OCI-LY7 (cell line): ENCODE data around the gene POU3F2. TPM values are rescaled to one million over a fixed set of nuclear protein-coding genes. Genes with fewer than 3 reads are reported as not detected.

Experiments used
- BruUV-seq: library from RNA; stranded (reverse); fragments of 400-500 nt; replicated peaks from 2 replicates; lab custom pipeline; 2021; lab: Mats Ljungman, UMichigan
- CTCF ChIA-PET: fragments of 300-600 bp; sonication (Branson Sonifier 250); formaldehyde crosslinking; loops from one replicate; lab custom pipeline; 2022; ENCODE audit warnings: antibody characterized with exemption; ENCODE audit not compliant: unreplicated experiment; lab: Charles Lee
- POLR2A ChIA-PET: fragments of 300-600 bp; sonication (Branson Sonifier 250); formaldehyde crosslinking; loops from one replicate; lab custom pipeline; 2022; ENCODE audit warnings: antibody characterized with exemption; lab: Charles Lee
- DNase-seq: peaks from one replicate; pipeline ENCODE4 v3.0.0-alpha.2; 2015; ENCODE audit warnings: low spot score
- H2AFZ ChIP-seq: fragments of 200-600 bp; sonication (generic), shearing (Covaris generic); 2 replicates; pipeline ENCODE4 v1.6.1; 2014; ENCODE audit warnings: mild to moderate bottlenecking, antibody characterized with exemption, low read length, moderate library complexity
- H3K27ac ChIP-seq: fragments of 200-600 bp; sonication (generic); 2 replicates; pipeline ENCODE4 v1.5.1; 2014; ENCODE audit warnings: mixed run types, low read depth, mild to moderate bottlenecking, moderate library complexity, low read length, inconsistent platforms; ENCODE audit not compliant: poor library complexity, severe bottlenecking
- H3K36me3 ChIP-seq: fragments of 200-600 bp; sonication (generic); 2 replicates; pipeline ENCODE4 v1.6.1; 2014; ENCODE audit warnings: mild to moderate bottlenecking, antibody characterized with exemption, low read length, moderate library complexity, mixed read lengths; ENCODE audit not compliant: insufficient read depth
- H3K4me1 ChIP-seq: fragments of 200-600 bp; sonication (generic); 2 replicates; pipeline ENCODE4 v1.5.1; 2014; ENCODE audit warnings: mild to moderate bottlenecking, low read length; ENCODE audit not compliant: insufficient read depth, poor library complexity, severe bottlenecking
- H3K4me2 ChIP-seq: fragments of 200-600 bp; sonication (generic); 2 replicates; pipeline ENCODE4 v1.6.1; 2014; ENCODE audit warnings: mild to moderate bottlenecking, low read length
- H3K4me3 ChIP-seq: fragments of 200-600 bp; sonication (generic); 2 replicates; pipeline ENCODE4 v1.5.1; 2014; ENCODE audit warnings: mild to moderate bottlenecking, low read depth, low read length; ENCODE audit not compliant: poor library complexity, severe bottlenecking
- H3K79me2 ChIP-seq: fragments of 200-600 bp; sonication (generic); 2 replicates; pipeline ENCODE4 v1.6.1; 2016; ENCODE audit warnings: low read depth, mild to moderate bottlenecking, low read length, moderate library complexity, mixed read lengths; ENCODE audit not compliant: insufficient read depth
- H3K9me2 ChIP-seq: fragments of 200-600 bp; sonication (generic); 2 replicates; pipeline ENCODE4 v1.6.1; 2016; ENCODE audit warnings: mild to moderate bottlenecking, low read length, mixed read lengths; ENCODE audit not compliant: insufficient read depth
- H3K9me3 ChIP-seq: fragments of 200-600 bp; sonication (generic); 2 replicates; pipeline ENCODE4 v1.6.1; 2014; ENCODE audit warnings: mild to moderate bottlenecking, mixed run types, low read length, mixed read lengths
- H4K20me1 ChIP-seq: fragments of 200-600 bp; sonication (generic); 2 replicates; pipeline ENCODE4 v1.6.1; 2014; ENCODE audit warnings: mild to moderate bottlenecking, antibody characterized with exemption, low read length, moderate library complexity, mixed read lengths; ENCODE audit not compliant: insufficient read depth
- EZH2phosphoT487 ChIP-seq: fragments of 200-600 bp; sonication (generic); IDR thresholded peaks from 2 replicates; pipeline ENCODE4 v1.6.1; 2018; ENCODE audit warnings: low read depth, borderline replicate concordance, mild to moderate bottlenecking, mixed run types, antibody characterized with exemption, low read length, moderate library complexity, mixed read lengths
- intact Hi-C: fragments of 100-400 bp; cut with micrococcal nuclease; formaldehyde crosslinking; loops from one replicate; pipeline ENCODE4 v1.10.0; 2022; ENCODE audit not compliant: unreplicated experiment
- total RNA-seq, 2 experiments: library from RNA; depleted of rRNA in 1 of 2; stranded (reverse); fragments of >200 nt in 1 of 2; shearing (Covaris generic) in 1 of 2; gene quantifications; 2 replicates each; pipeline ENCODE4 v1.2.3, GENCODE V29; 2014 to 2022
- TF ChIP-seq, protein P1 (sequence below): fragments of 200-600 bp; sonication (generic); conservative IDR thresholded peaks from 2 replicates; pipeline ENCODE4 v1.5.1; 2014; ENCODE audit warnings: mild to moderate bottlenecking, antibody characterized with exemption, low read length, moderate library complexity, mixed read lengths

The POU3F2 gene
- total RNA-seq, 2 experiments from 2014 or later, result not detected

DNA sequence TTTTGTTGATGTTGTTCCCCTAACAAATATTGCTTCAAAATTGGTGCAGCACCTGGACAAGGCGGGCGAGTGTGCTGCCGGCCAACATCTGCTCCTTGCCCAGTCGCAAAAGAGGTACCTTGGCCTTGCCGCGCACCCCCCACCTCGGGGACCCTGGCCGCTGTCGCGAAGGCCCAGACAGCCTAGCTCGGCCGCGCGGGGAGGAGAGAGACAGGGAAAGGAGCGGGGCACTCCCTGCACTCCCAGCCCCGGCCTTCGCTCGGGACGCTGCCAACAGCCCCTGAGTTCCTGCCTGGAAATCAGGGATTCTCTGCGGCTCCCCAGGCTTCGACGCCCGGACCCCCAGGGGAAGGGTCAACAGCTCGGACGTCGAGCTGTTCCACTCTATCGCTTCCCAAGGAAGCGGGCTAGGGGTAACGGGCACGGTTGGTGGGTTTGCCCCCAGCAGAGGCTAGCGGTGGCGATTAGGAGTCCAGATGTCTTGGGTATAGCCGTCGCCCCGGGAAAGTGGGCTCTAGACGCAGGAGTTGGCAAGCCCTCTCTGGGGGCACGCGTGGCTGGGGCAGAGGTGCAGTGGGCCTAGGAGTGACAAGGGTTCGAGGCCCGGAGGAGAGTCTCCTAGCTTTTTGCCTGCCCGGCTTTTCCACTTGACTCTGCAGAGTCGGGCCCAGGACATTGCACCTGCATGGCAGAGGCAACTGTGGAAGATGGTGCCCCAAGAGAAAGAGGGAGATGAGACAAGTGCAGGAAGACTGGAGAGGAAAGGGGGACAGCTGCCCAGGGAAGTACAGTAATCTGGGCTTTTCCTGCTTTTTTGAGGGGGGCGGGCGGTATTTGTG is 8.2 kb downstream of the POU3F2 start:
- TF ChIP-seq, protein P1, sequence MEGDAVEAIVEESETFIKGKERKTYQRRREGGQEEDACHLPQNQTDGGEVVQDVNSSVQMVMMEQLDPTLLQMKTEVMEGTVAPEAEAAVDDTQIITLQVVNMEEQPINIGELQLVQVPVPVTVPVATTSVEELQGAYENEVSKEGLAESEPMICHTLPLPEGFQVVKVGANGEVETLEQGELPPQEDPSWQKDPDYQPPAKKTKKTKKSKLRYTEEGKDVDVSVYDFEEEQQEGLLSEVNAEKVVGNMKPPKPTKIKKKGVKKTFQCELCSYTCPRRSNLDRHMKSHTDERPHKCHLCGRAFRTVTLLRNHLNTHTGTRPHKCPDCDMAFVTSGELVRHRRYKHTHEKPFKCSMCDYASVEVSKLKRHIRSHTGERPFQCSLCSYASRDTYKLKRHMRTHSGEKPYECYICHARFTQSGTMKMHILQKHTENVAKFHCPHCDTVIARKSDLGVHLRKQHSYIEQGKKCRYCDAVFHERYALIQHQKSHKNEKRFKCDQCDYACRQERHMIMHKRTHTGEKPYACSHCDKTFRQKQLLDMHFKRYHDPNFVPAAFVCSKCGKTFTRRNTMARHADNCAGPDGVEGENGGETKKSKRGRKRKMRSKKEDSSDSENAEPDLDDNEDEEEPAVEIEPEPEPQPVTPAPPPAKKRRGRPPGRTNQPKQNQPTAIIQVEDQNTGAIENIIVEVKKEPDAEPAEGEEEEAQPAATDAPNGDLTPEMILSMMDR, result no peak
- TF ChIP-seq EZH2phosphoT487, result no peak
- POLR2A ChIA-PET, result interaction anchor here (0.5 kb wide), 1 partner anchor 196 kb away, joined by 3 read pairs; no protein-coding TSS in a partner anchor
- Histone ChIP-seq H3K36me3 (no peaks in the 10 kb centered on the region), H2AFZ (no peak overlapping the region), H4K20me1 (peaks cover 2% of the 10 kb centered on the region; the same call in 1 of the 2 replicates), H3K4me2 (no peak overlapping the region), H3K9me3 (no peaks in the 10 kb centered on the region), H3K4me3 (no peak overlapping the region), H3K27ac (no peak overlapping the region), H3K4me1 (peaks cover 6% of the 10 kb centered on the region), H3K79me2 (no peaks in the 10 kb centered on the region), H3K9me2 (no peaks in the 10 kb centered on the region)
- intact Hi-C loops, result no loop called here
- BruUV-seq, result no TSS peak
- no peak for DNase-seq
- CTCF ChIA-PET, result no interaction called here

DNA sequence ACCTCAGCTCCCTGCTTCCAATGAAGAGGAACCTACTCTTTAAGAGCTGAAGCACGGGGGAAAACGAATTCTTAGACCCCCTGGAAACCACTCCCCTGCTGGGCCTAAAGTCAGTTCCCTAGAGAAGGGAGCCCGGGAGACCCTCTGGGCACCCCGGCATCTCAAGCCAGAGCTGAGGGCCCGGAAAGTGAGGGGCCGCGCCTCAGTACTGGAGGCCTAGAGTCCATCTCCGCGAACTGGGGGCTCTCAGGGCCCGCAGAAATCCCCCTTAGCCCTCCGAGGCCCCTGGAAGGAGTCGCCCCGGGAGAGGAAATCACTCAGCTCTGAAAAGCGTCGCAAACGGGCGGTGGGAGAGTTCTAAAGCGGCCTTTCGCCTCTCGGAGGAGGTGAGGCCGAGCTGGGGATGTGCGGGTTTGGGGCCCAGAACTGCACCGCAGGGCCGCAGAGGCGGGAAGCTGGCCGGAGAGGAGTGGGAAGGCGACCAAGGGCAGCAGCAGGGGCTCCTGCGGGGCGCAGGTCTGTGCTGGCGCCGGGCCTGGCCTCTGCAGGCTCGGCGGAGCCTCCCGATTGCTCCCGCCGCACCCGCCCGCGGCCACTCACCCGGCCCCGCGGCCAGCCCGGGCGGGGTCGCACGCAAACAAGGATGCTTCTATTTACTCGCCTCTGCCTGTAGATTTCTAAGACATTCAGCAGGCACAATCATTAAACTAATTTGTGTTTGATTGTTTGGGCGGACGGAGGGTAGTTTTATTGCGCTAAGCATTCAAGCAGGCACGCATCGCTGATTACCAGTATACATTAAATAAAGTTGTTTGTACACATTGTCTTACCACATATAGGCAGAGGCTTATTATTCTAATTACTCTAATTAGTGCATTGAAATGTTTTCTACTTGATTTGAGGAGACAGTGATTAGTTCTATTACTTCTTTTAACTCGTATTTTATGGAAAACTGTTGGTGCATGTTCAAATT is 9.2 kb downstream of the POU3F2 start:
- H2AFZ ChIP-seq, result no peak overlapping the region
- no peaks in the 10 kb centered on the region for H4K20me1 ChIP-seq
- POLR2A ChIA-PET, result no interaction called here
- H3K4me2 ChIP-seq, result no peak overlapping the region
- no peaks in the 10 kb centered on the region for H3K36me3 ChIP-seq
- CTCF ChIA-PET, result no interaction called here
- H3K79me2 ChIP-seq, result no peaks in the 10 kb centered on the region
- TF ChIP-seq EZH2phosphoT487, result no peak
- TF ChIP-seq, protein P1, result no peak
- H3K27ac ChIP-seq, result no peak overlapping the region
- no peak for DNase-seq
- peaks cover 6% of the 10 kb centered on the region for H3K4me1 ChIP-seq
- no peak overlapping the region for H3K4me3 ChIP-seq
- no peaks in the 10 kb centered on the region for H3K9me2 ChIP-seq
- no TSS peak for BruUV-seq
- intact Hi-C loops, result loop anchor here (2.0 kb wide), 1 partner anchor 1347 kb away; no protein-coding TSS in a partner anchor
- no peaks in the 10 kb centered on the region for H3K9me3 ChIP-seq
